ENCODE results near the gene KCNK15.
A peak's percentile ranks its signal among the peaks of the same experiment; 100 is the strongest.

KCNK15 gene

GRCh38 chr20:44715499-44716308 is 30.0 kb upstream of the KCNK15 start:
- no peak for DNase-seq (ENCODE audit: low spot score)

GRCh38 chr20:44716309-44717106 is 29.2 kb upstream of the KCNK15 start:
- DNase-seq (ENCODE audit: low spot score) = no peak

GRCh38 chr20:44717986-44718385 is 27.7 kb upstream of the KCNK15 start:
- DNase-seq (ENCODE audit: low spot score) = no peak

- DNase-seq (ENCODE audit: low spot score) = no peak
These were observed 25.8 kb upstream of the KCNK15 start for GRCh38 chr20:44719841-44720240.

GRCh38 chr20:44720621-44720996 is 25.1 kb upstream of the KCNK15 start:
- DNase-seq (ENCODE audit: low spot score) = no peak

- no peak for DNase-seq (ENCODE audit: low spot score)
These were observed 24.5 kb upstream of the KCNK15 start for GRCh38 chr20:44720997-44721784.

GRCh38 chr20:44721785-44722054 is 23.9 kb upstream of the KCNK15 start:
- DNase-seq (ENCODE audit: low spot score) = no peak

GRCh38 chr20:44722990-44723389 is 22.7 kb upstream of the KCNK15 start:
- no peak for DNase-seq (ENCODE audit: low spot score)

GRCh38 chr20:44723391-44723790 is 22.3 kb upstream of the KCNK15 start:
- DNase-seq (ENCODE audit: low spot score) = no peak

- no peak for DNase-seq (ENCODE audit: low spot score)
These were observed 21.8 kb upstream of the KCNK15 start for GRCh38 chr20:44723798-44724362.

- no peak for DNase-seq (ENCODE audit: low spot score)
These were observed 21.1 kb upstream of the KCNK15 start for GRCh38 chr20:44724423-44725091.

- no peak for DNase-seq (ENCODE audit: low spot score)
These were observed 19.8 kb upstream of the KCNK15 start for GRCh38 chr20:44725837-44726236.

GRCh38 chr20:44727039-44727438 is 18.6 kb upstream of the KCNK15 start:
- DNase-seq (ENCODE audit: low spot score) = no peak

- DNase-seq (ENCODE audit: low spot score) = no peak
These were observed 18.0 kb upstream of the KCNK15 start for GRCh38 chr20:44727651-44728050.

- DNase-seq (ENCODE audit: low spot score) = no peak
These were observed 16.7 kb upstream of the KCNK15 start for GRCh38 chr20:44728801-44729443.

- no peak for DNase-seq (ENCODE audit: low spot score)
These were observed 15.2 kb upstream of the KCNK15 start for GRCh38 chr20:44730441-44730840.

- no peak for DNase-seq (ENCODE audit: low spot score)
These were observed 14.0 kb upstream of the KCNK15 start for GRCh38 chr20:44731657-44732056.

- no peak for DNase-seq (ENCODE audit: low spot score)
These were observed 13.3 kb upstream of the KCNK15 start for GRCh38 chr20:44732327-44732726.

- peak; percentile 61 for DNase-seq (ENCODE audit: low spot score)
These were observed 12.2 kb upstream of the KCNK15 start for GRCh38 chr20:44733341-44734069.

GRCh38 chr20:44734938-44735337 is 10.7 kb upstream of the KCNK15 start:
- DNase-seq (ENCODE audit: low spot score) = no peak

GRCh38 chr20:44735816-44736169 is 9.9 kb upstream of the KCNK15 start:
- DNase-seq (ENCODE audit: low spot score) = no peak

All from germinal center (tissue), 1 donor.